SK-N-SH treated with all-trans-retinoic acid at 6 μM for 48 hours (cell line): ENCODE results near the gene LMTK2.

Source experiments
- ARNTL ChIP-seq: fragments of 450-650 bp; formaldehyde crosslinking; IDR thresholded peaks from 2 replicates; pipeline ENCODE4 v1.5.0; 2020; ENCODE audit warnings: low read depth, mild to moderate bottlenecking, moderate library complexity, borderline replicate concordance
- BACH2 ChIP-seq: fragments of 250-450 bp; sonication (Bioruptor Pico); IDR thresholded peaks from 2 replicates; pipeline ENCODE4 v1.9.0; 2021; ENCODE audit warnings: mild to moderate bottlenecking, borderline replicate concordance
- CREB5 ChIP-seq: fragments of 250-450 bp; sonication (Bioruptor Pico); IDR thresholded peaks from 2 replicates; pipeline ENCODE4 v1.5.1; 2020; ENCODE audit warnings: low read depth, mild to moderate bottlenecking, moderate library complexity
- CSDC2 ChIP-seq: fragments of 250-450 bp; sonication (Bioruptor Pico); IDR thresholded peaks from 2 replicates; pipeline ENCODE4 v1.5.0; 2020; ENCODE audit warnings: mild to moderate bottlenecking, moderate library complexity
- ESRRG ChIP-seq: fragments of 250-450 bp; sonication (Bioruptor Pico); IDR thresholded peaks from 2 replicates; pipeline ENCODE4 v1.6.1; 2021; ENCODE audit warnings: mild to moderate bottlenecking
- OSR1 ChIP-seq: fragments of 250-450 bp; sonication (Bioruptor Pico); IDR thresholded peaks from 2 replicates; pipeline ENCODE4 v1.8.0; 2022; ENCODE audit warnings: moderate library complexity, mild to moderate bottlenecking, inconsistent platforms
- PATZ1 ChIP-seq: fragments of 250-450 bp; sonication (Bioruptor Pico); IDR thresholded peaks from 2 replicates; pipeline ENCODE4 v1.8.0; 2020; ENCODE audit warnings: mild to moderate bottlenecking, moderate library complexity, borderline replicate concordance
- RARB ChIP-seq: fragments of 250-450 bp; sonication (Bioruptor Pico); IDR thresholded peaks from 2 replicates; pipeline ENCODE4 v1.8.0; 2021; ENCODE audit warnings: mild to moderate bottlenecking, moderate library complexity
- TCF4 ChIP-seq: fragments of 250-450 bp; sonication (Bioruptor Pico); IDR thresholded peaks from 2 replicates; pipeline ENCODE4 v1.8.0; 2021; ENCODE audit warnings: mild to moderate bottlenecking, moderate library complexity, borderline replicate concordance
- ZC3H10 ChIP-seq: fragments of 250-450 bp; sonication (Bioruptor Pico); IDR thresholded peaks from 2 replicates; pipeline ENCODE4 v1.5.1; 2021; ENCODE audit warnings: mild to moderate bottlenecking, moderate library complexity
- ZFP3 ChIP-seq: fragments of 250-450 bp; sonication (Bioruptor Pico); IDR thresholded peaks from 2 replicates; pipeline ENCODE4 v1.5.0; 2020; ENCODE audit warnings: mild to moderate bottlenecking, moderate library complexity
- ZNF70 ChIP-seq: fragments of 450-650 bp; formaldehyde crosslinking; IDR thresholded peaks from 2 replicates; pipeline ENCODE4 v1.5.0; 2020; ENCODE audit warnings: mild to moderate bottlenecking, moderate library complexity
- ZNF8 ChIP-seq: fragments of 450-650 bp; formaldehyde crosslinking; IDR thresholded peaks from 2 replicates; pipeline ENCODE4 v1.5.0; 2020; ENCODE audit warnings: mild to moderate bottlenecking, moderate library complexity

GRCh38 chr7:98216941-98217622, 110.4 kb downstream of the LMTK2 start:
- TF ChIP-seq TCF4 (CRISPR knock-in tag) (no peak), CSDC2 (CRISPR knock-in tag) (no peak), PATZ1 (no peak), CREB5 (no peak), OSR1 (CRISPR knock-in tag) (no peak), ZNF70 (CRISPR knock-in tag) (no peak), RARB (CRISPR knock-in tag) (no peak), ARNTL (no peak), BACH2 (CRISPR knock-in tag) (no peak), ZNF8 (CRISPR knock-in tag) (no peak), ZFP3 (CRISPR knock-in tag) (no peak), ESRRG (CRISPR knock-in tag) (no peak), ZC3H10 (no peak)
